GM23338 (cell line): ENCODE data around the gene DOCK4.

Experiments
- CTCF ChIP-seq, 2 experiments: fragments of 200-600 bp in 1 of 2; sonication (generic) in 1 of 2; conservative IDR thresholded peaks; 2 replicates each; pipeline versions ENCODE4 v1.5.1 to v1.6.1; 2016 to 2017; ENCODE audit warnings: antibody characterized with exemption in 2 of 2, low read depth in 2 of 2, mild to moderate bottlenecking in 2 of 2, moderate library complexity in 1 of 2
- ETS1 ChIP-seq: IDR thresholded peaks from 2 replicates; pipeline ENCODE4 v1.6.1; 2016; ENCODE audit warnings: antibody characterized with exemption
- EZH2 ChIP-seq: fragments of 200-600 bp; sonication (generic); IDR thresholded peaks from one replicate; pipeline ENCODE4 v1.8.0; 2017; ENCODE audit warnings: antibody characterized with exemption, mild to moderate bottlenecking, low read depth; ENCODE audit not compliant: unreplicated experiment
- NANOG ChIP-seq: IDR thresholded peaks from 2 replicates; pipeline ENCODE4 v1.6.1; 2016; ENCODE audit warnings: antibody characterized with exemption, borderline replicate concordance

- TF ChIP-seq EZH2, result no peak
- no peak for TF ChIP-seq NANOG
- no peak for TF ChIP-seq ETS1
- TF ChIP-seq CTCF (conservative IDR thresholded peaks at IDR 0.05; ENCODE audit: low read depth in 2 of 2), result no peak
Measured at GRCh38 chr7:111960984-111961383, 245.2 kb downstream of the DOCK4 start.
